Muscle of arm (tissue), 14 donors: ENCODE results near the gene CYLD. TPM values are rescaled to one million over a fixed set of nuclear protein-coding genes. Genes with fewer than 3 reads are reported as not detected.
A peak's percentile ranks its signal among the peaks of the same experiment; 100 is the strongest.

Experiments used
- DNase-seq: peaks from one replicate; pipeline ENCODE4 v3.0.0-alpha.2; 2013
- long read RNA-seq, 11 donors: transcript quantifications; one replicate each; lab custom pipeline, GENCODE V29; 2026
- polyA plus RNA-seq, 12 donors: library from polyadenylated mRNA; unstranded; fragments of 120-200 nt; gene quantifications; one replicate each; pipeline ENCODE4 v1.2.1, GENCODE V29; 2013; ENCODE audit not compliant: insufficient read length in 12 of 12

Gene CYLD
- 10 to 100 TPM in 11 of 12 donors, not detected in 1; 22.5 to 40.7 (median 31.6) TPM for polyA plus RNA-seq
- long read RNA-seq, donor 1, partial matches to known transcripts = 7 of 7 reads
- long read RNA-seq, donor 1, other reads (novel, unspliced or antisense) = 0 of 7 reads
- long read RNA-seq, donor 2, partial matches to known transcripts = 0 of 1 reads
- long read RNA-seq, donor 2, other reads (novel, unspliced or antisense) = 0 of 1 reads
- long read RNA-seq, donor 3 = 0 reads
- long read RNA-seq, donor 4 = 0 reads
- long read RNA-seq, donor 5, partial matches to known transcripts = 0 of 5 reads
- long read RNA-seq, donor 5, other reads (novel, unspliced or antisense) = 0 of 5 reads
- long read RNA-seq, donor 6 = 0 reads
- long read RNA-seq, donor 7, partial matches to known transcripts = 0 of 1 reads
- long read RNA-seq, donor 7, other reads (novel, unspliced or antisense) = 0 of 1 reads
- long read RNA-seq, donor 8, partial matches to known transcripts = 0 of 3 reads
- long read RNA-seq, donor 8, other reads (novel, unspliced or antisense) = 0 of 3 reads
- long read RNA-seq, donor 9, partial matches to known transcripts = 0 of 2 reads
- long read RNA-seq, donor 9, other reads (novel, unspliced or antisense) = 0 of 2 reads
- long read RNA-seq, donor 10, partial matches to known transcripts = 0 of 3 reads
- long read RNA-seq, donor 10, other reads (novel, unspliced or antisense) = 0 of 3 reads
- long read RNA-seq, donor 11, partial matches to known transcripts = 0 of 1 reads
- long read RNA-seq, donor 11, other reads (novel, unspliced or antisense) = 0 of 1 reads

GRCh38 chr16:50741781-50742575 lies at the start of gene CYLD:
CYLD (plus strand) TSS chr16:50742086; CDS start chr16:50749699, 7,613 bp downstream.
- peak; percentile 99 for DNase-seq

GRCh38 chr16:50692644-50692998 lies 49.3 kb upstream of the CYLD start:
- no peak for DNase-seq

GRCh38 chr16:50692999-50693781 lies 48.7 kb upstream of the CYLD start, which contains the start of gene NOD2:
NOD2 (plus strand) TSS chr16:50693606; CDS start chr16:50699496, 5,890 bp downstream.
- DNase-seq = no peak

- DNase-seq = no peak
Measured at GRCh38 chr16:50694206-50694605, 47.7 kb upstream of the CYLD start.

GRCh38 chr16:50695017-50696000 lies 46.6 kb upstream of the CYLD start:
- DNase-seq = no peak

- DNase-seq = no peak
Measured at GRCh38 chr16:50696126-50696525, 45.8 kb upstream of the CYLD start.

GRCh38 chr16:50696575-50697420 lies 45.1 kb upstream of the CYLD start:
- no peak for DNase-seq

- DNase-seq = no peak
Measured at GRCh38 chr16:50697421-50697715, 44.5 kb upstream of the CYLD start.

- DNase-seq = no peak
Measured at GRCh38 chr16:50697881-50698767, 43.8 kb upstream of the CYLD start.

GRCh38 chr16:50699326-50700159 lies 42.3 kb upstream of the CYLD start:
- DNase-seq = no peak

- DNase-seq = no peak
Measured at GRCh38 chr16:50702725-50703124, 39.2 kb upstream of the CYLD start.

- no peak for DNase-seq
Measured at GRCh38 chr16:50704245-50704644, 37.6 kb upstream of the CYLD start.

GRCh38 chr16:50705436-50706110 lies 36.3 kb upstream of the CYLD start:
- DNase-seq = no peak

- no peak for DNase-seq
Measured at GRCh38 chr16:50706250-50706649, 35.6 kb upstream of the CYLD start.

- DNase-seq = no peak
Measured at GRCh38 chr16:50708373-50709060, 33.4 kb upstream of the CYLD start.
